KMS-11 (cell line): Measurements from ENCODE around the gene AGAP2.

Source experiments
- H2AFZ ChIP-seq: fragments of 200-600 bp; sonication (generic); 2 replicates; pipeline ENCODE4 v1.6.1; 2016; ENCODE audit warnings: antibody characterized with exemption, mixed run types, low read depth
- H3K27ac ChIP-seq: fragments of 200-600 bp; sonication (generic); 2 replicates; pipeline ENCODE4 v1.6.1; 2016; ENCODE audit warnings: mild to moderate bottlenecking, mixed run types
- H3K27me3 ChIP-seq: fragments of 200-600 bp; sonication (generic); 2 replicates; pipeline ENCODE4 v1.6.1; 2017; ENCODE audit warnings: mild to moderate bottlenecking, low read depth, mixed run types, moderate library complexity; ENCODE audit not compliant: insufficient read depth
- H3K36me3 ChIP-seq: fragments of 200-600 bp; sonication (generic); 2 replicates; pipeline ENCODE4 v1.6.1; 2017; ENCODE audit warnings: mild to moderate bottlenecking, mixed run types; ENCODE audit not compliant: insufficient read depth
- H3K4me1 ChIP-seq: fragments of 200-600 bp; sonication (generic); 2 replicates; pipeline ENCODE4 v1.6.1; 2016; ENCODE audit warnings: mild to moderate bottlenecking, low read depth, mixed run types; ENCODE audit not compliant: poor library complexity, severe bottlenecking
- H3K4me2 ChIP-seq: fragments of 200-600 bp; sonication (generic); 2 replicates; pipeline ENCODE4 v1.7.0; 2016; ENCODE audit warnings: mild to moderate bottlenecking, mixed run types
- H3K4me3 ChIP-seq: fragments of 200-600 bp; sonication (generic); IDR thresholded peaks from 2 replicates; pipeline ENCODE4 v1.6.1; 2017; ENCODE audit warnings: low read depth, low read length, mixed read lengths; ENCODE audit not compliant: insufficient read depth
- H3K79me2 ChIP-seq: fragments of 200-600 bp; sonication (generic); 2 replicates; pipeline ENCODE4 v1.6.1; 2016; ENCODE audit warnings: low read depth, mixed run types; ENCODE audit not compliant: insufficient read depth
- H3K9ac ChIP-seq: fragments of 200-600 bp; sonication (generic); 2 replicates; pipeline ENCODE4 v1.6.1; 2016; ENCODE audit warnings: mild to moderate bottlenecking, mixed run types
- H4K20me1 ChIP-seq: fragments of 200-600 bp; sonication (generic); 2 replicates; pipeline ENCODE4 v1.6.1; 2016; ENCODE audit warnings: mild to moderate bottlenecking, mixed run types; ENCODE audit not compliant: insufficient read depth
- CTCF ChIP-seq: fragments of 200-600 bp; sonication (generic); conservative IDR thresholded peaks from 2 replicates; pipeline ENCODE4 v1.6.1; 2017; ENCODE audit warnings: low read depth, mild to moderate bottlenecking, antibody characterized with exemption, low read length, moderate library complexity, mixed read lengths

Gene AGAP2

GRCh38 chr12:57745485-57745881 is 6.9 kb upstream of the AGAP2 start:
- peaks cover 20% of the 10 kb centered on the region for H3K79me2 ChIP-seq
- no peaks in the 10 kb centered on the region for H3K27me3 ChIP-seq
- no peak for TF ChIP-seq CTCF
- peaks cover 23% of the 10 kb centered on the region for H3K36me3 ChIP-seq
- H2AFZ ChIP-seq: no peak overlapping the region
- H3K27ac ChIP-seq: no peak overlapping the region; the same call in 1 of the 2 replicates
- peak overlapping the region; percentile 85 for H3K4me3 ChIP-seq
- H3K9ac ChIP-seq: peak overlapping the region; percentile 76
- peak overlapping the region; percentile 71 for H3K4me2 ChIP-seq
- no peaks in the 10 kb centered on the region for H4K20me1 ChIP-seq
- H3K4me1 ChIP-seq: peaks cover 38% of the 10 kb centered on the region

- Histone ChIP-seq H3K79me2 (peaks cover 15% of the 10 kb centered on the region), H2AFZ (peak within 1 kb of the TSS; percentile 68), H3K36me3 (peaks cover 19% of the 10 kb centered on the region), H3K4me1 (peaks cover 35% of the 10 kb centered on the region), H3K9ac (peak within 1 kb of the TSS; percentile 76), H3K4me2 (peak within 1 kb of the TSS; percentile 71), H3K4me3 (peak within 1 kb of the TSS; percentile 88), H3K27ac (peak within 1 kb of the TSS; percentile 56), H4K20me1 (no peaks in the 10 kb centered on the region), H3K27me3 (no peaks in the 10 kb centered on the region)
- no peak for TF ChIP-seq CTCF
Measured at GRCh38 chr12:57744777-57745484, 6.4 kb upstream of the AGAP2 start, which contains the start of gene TSPAN31. Gene TSPAN31, plus strand, starts transcription at chr12:57745039. Its CDS starts 116 bp downstream, at chr12:57745155.

GRCh38 chr12:57744194-57744776 is 5.7 kb upstream of the AGAP2 start:
- 0 out of 2 replicates have a peak, but pooled peaks have one; percentile 22 for TF ChIP-seq CTCF
- Histone ChIP-seq H2AFZ (peak overlapping the region; percentile 68), H3K27me3 (no peaks in the 10 kb centered on the region), H3K27ac (peak overlapping the region; percentile 56), H3K79me2 (peaks cover 9% of the 10 kb centered on the region), H3K9ac (peak overlapping the region; percentile 76), H3K4me2 (peak overlapping the region; percentile 71), H3K4me1 (peaks cover 35% of the 10 kb centered on the region), H3K4me3 (peak overlapping the region; percentile 88), H4K20me1 (no peaks in the 10 kb centered on the region), H3K36me3 (peaks cover 15% of the 10 kb centered on the region)

GRCh38 chr12:57743769-57744168 is 5.2 kb upstream of the AGAP2 start:
- Histone ChIP-seq H3K36me3 (peaks cover 10% of the 10 kb centered on the region), H3K79me2 (0 out of 2 replicates have a peak, but pooled peaks cover 4% of the 10 kb centered on the region), H3K27me3 (no peaks in the 10 kb centered on the region), H2AFZ (peak overlapping the region; percentile 68), H3K27ac (peak overlapping the region; percentile 56), H4K20me1 (no peaks in the 10 kb centered on the region), H3K4me2 (peak overlapping the region; percentile 71), H3K4me1 (peaks cover 35% of the 10 kb centered on the region), H3K9ac (peak overlapping the region; percentile 76; the same call in 1 of the 2 replicates), H3K4me3 (no peak overlapping the region)
- TF ChIP-seq CTCF: no peak
